Measurements from ENCODE around the gene IQGAP2.

GRCh38 chr5:76720988-76721569 is 318.0 kb downstream of the IQGAP2 start:
- TF ChIP-seq CTCF (tag by site-specific recombination; IDR thresholded peaks at IDR 0.05) (no peak), REST (tag by site-specific recombination; IDR thresholded peaks at IDR 0.05) (no peak), ZBTB48 (tag by site-specific recombination; IDR thresholded peaks at IDR 0.05) (no peak), PRDM1 (tag by site-specific recombination; IDR thresholded peaks at IDR 0.05) (no peak), ZFP37 (tag by site-specific recombination; IDR thresholded peaks at IDR 0.05) (no peak), ZNF561 (tag by site-specific recombination; IDR thresholded peaks at IDR 0.05; ENCODE audit: borderline replicate concordance) (no peak), ZNF654 (tag by site-specific recombination; IDR thresholded peaks at IDR 0.05; ENCODE audit: low read depth) (no peak), PBX3 (CRISPR knock-in tag; IDR thresholded peaks at IDR 0.05) (no peak), ZNF560 (tag by site-specific recombination; IDR thresholded peaks at IDR 0.05; ENCODE audit: borderline replicate concordance) (no peak), ATF2 (tag by site-specific recombination; IDR thresholded peaks at IDR 0.05; ENCODE audit: low read depth) (no peak)

All from HEK293 (cell line).